ENCODE data around the gene PTP4A2.
A peak's percentile ranks its signal among the peaks of the same experiment; 100 is the strongest.

Gene PTP4A2

DNA sequence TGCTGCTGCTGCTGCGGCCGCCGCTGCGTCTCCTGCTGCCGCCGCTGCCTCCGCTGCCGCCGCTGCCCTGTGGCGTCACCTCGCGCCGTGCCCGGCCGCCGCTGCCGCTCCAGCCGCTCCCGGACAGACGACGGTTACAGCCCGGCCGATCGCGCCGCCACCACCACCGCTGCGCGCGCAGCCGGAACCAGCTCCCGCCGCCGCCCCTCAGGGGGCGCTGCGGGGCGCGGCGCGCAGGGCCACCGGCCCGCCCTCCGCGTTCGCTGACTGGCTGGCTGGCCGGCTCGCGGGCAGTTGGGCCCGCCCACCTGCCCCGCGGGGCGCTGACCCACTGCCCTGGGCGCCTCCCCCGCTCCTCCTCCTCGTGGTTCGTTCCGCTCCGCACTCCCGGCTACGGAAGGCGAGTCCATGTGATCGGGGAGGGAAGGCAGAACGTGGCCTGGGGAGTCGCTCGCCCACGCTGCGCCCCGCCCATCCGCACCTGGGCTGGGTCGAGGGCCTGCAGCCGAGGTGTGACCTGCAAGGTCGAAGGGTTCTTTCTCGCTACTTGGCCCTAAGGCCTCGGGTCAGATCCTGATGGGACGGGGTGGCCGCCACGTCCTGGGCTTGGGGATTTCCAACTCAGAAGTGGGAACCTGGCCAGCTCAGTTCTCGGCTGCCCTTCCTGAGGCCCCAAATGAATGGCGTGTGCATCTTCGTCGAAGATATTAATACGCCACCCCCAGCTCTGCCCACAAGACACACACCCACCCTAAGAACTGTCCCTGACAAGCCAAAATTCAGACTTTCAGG is at the start of gene PTP4A2:
Gene PTP4A2 (minus strand): TSS at position 185 of the 792 bp plus-strand sequence. CDS start 19,303 bp downstream, outside the sequence.
- ATAC-seq (replicated peaks; ENCODE audit: extremely low read depth, poor library complexity, severe bottlenecking) (peak; percentile 52), DNase-seq (ENCODE audit: low spot score in 2 of 2) (peak; percentile 67 to 68)
- Mint-ChIP-seq H3K27ac (ENCODE audit: low read depth) (peak within 1 kb of the TSS; percentile 89), H3K36me3 (ENCODE audit: insufficient read depth) (peaks cover 31% of the 10 kb centered on the region), H3K9me3 (no peaks in the 10 kb centered on the region), H3K4me3 (peak within 1 kb of the TSS; percentile 88), H3K27me3 (no peaks in the 10 kb centered on the region), H3K4me1 (peaks cover 63% of the 10 kb centered on the region)

DNA sequence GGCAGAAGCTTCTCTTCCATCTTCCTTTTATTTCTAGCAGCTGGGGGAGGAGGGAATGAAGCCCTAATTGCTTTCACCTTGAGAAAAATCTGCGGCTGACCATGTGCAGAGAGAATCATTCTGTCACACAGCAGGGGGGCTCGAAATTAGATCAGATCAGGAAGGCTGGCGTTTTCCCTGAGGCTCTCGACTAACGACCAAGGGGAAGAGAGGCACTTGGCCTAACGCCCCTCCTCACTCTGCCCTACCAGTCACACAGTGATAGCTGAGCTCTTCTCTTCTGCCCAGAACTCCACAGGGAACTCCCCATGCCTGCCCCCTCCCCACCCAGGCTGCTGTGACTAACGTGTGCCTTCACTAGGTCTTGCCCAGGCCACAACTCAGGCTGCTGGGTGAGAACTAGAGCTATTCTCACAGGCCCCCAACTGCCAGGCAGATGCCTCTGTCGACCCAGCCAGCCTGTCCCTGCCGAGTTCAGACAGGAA is 49.0 kb upstream of the PTP4A2 start:
- peaks cover 5% of the 10 kb centered on the region for H3K36me3 Mint-ChIP-seq (ENCODE audit: insufficient read depth)
- ATAC-seq (replicated peaks; ENCODE audit: extremely low read depth, poor library complexity, severe bottlenecking) (no peak), DNase-seq (ENCODE audit: low spot score in 2 of 2) (no peak)
- H3K9me3 Mint-ChIP-seq = no peaks in the 10 kb centered on the region
- H3K27me3 Mint-ChIP-seq = no peaks in the 10 kb centered on the region
- H3K27ac Mint-ChIP-seq (ENCODE audit: low read depth) = peak overlapping the region; percentile 46
- H3K4me3 Mint-ChIP-seq = no peak overlapping the region
- peaks cover 41% of the 10 kb centered on the region for H3K4me1 Mint-ChIP-seq

DNA sequence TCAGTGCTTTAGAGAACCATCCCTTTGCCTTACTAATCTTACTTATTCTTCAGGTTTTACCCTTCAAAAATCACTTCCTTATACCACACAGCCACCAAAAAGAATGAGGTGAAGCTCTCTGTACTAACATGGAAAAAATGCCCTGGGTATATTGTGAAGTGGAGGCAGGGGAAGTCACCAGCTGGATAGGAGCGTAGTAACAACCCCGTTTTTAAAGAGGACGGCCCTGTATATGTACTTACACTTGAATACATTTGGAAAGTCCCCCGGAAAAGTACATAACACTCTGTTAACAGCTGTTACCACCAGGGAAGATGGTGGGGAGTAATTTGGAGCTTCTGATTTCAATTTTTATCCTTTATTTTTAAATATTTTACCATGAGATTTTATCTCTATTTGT is 47.3 kb upstream of the PTP4A2 start:
- Mint-ChIP-seq H3K27me3 (no peaks in the 10 kb centered on the region), H3K36me3 (ENCODE audit: insufficient read depth) (peaks cover 7% of the 10 kb centered on the region), H3K27ac (ENCODE audit: low read depth) (peak overlapping the region; percentile 86), H3K9me3 (no peaks in the 10 kb centered on the region), H3K4me1 (peaks cover 51% of the 10 kb centered on the region), H3K4me3 (peak overlapping the region; percentile 8)
- peak; percentile 69 for ATAC-seq (replicated peaks; ENCODE audit: extremely low read depth, poor library complexity, severe bottlenecking)
- no peak for DNase-seq (ENCODE audit: low spot score in 2 of 2)

DNA sequence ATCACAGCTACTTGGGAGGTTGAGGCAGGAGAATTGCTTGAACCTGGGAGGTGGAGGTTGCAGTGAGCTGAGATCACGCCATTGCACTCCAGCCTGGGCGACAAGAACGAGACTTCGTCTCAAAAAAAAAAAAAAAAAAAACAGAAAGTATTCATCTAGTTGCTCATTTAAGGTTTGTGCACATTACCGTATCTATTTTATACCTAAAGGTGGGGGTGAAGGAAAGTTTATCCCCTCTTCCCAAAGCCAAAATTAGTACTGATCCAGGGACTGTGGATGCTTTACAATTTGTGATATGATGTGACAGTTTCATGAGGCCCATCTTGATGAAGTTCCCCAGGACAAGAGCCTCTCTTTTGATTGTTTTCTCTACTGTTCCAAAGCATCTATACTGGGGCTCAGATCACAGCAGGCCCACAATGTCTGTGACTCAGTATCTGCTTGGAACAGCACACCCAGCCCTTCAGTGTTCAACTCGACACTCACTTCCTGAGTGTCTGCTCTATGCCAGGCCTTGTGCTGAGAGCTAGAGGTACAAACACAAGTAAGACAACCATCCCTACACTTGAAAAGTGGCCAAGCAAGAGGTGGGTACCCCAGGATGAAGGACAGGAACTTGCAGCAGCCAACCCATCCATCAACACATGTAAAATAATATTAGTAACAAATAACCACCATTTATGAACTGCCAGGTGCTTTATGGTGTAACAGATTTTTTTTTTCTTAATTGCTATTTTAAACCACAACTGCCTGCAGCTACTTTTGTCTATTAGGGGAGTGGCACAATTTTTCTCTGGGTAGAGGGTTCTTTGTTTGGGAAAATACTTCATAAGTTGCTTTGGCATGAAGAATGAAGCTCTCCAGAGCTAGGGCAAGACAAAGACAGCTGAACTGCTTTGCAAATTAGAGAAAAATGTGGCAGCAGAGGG is 46.5 kb upstream of the PTP4A2 start:
- Mint-ChIP-seq H3K36me3 (ENCODE audit: insufficient read depth) (peaks cover 5% of the 10 kb centered on the region), H3K9me3 (no peaks in the 10 kb centered on the region), H3K27ac (ENCODE audit: low read depth) (peak overlapping the region; percentile 86), H3K4me1 (peaks cover 47% of the 10 kb centered on the region), H3K27me3 (no peaks in the 10 kb centered on the region), H3K4me3 (peak overlapping the region; percentile 31)
- peak; percentile 57 for ATAC-seq (replicated peaks; ENCODE audit: extremely low read depth, poor library complexity, severe bottlenecking)
- peak in 1 of 2 donors; percentile 13 for DNase-seq (ENCODE audit: low spot score in 2 of 2)

DNA sequence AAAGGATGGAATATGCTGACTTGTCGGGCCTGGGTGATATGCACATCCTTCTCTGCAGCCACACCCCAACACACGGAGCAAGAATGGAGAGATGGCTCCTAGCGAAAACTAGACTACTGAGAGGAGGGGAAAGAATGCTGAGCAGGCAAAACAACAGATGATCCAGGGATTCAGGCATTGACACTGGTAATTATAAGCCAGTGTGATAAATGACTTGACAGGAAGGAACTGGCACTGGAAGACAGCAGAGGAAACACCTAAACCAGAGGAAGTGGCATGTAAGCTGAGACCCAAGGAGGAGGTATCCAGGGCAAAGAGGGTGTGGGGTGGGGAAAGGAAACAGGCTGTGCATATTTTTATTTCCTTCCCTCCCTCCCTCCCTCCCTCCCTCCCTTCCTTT is 43.8 kb upstream of the PTP4A2 start:
- DNase-seq (ENCODE audit: low spot score in 2 of 2) (peak in 1 of 2 donors; percentile 47), ATAC-seq (replicated peaks; ENCODE audit: extremely low read depth, poor library complexity, severe bottlenecking) (peak; percentile 66)
- Mint-ChIP-seq H3K4me1 (peaks cover 45% of the 10 kb centered on the region), H3K36me3 (ENCODE audit: insufficient read depth) (peaks cover 4% of the 10 kb centered on the region), H3K27ac (ENCODE audit: low read depth) (peak overlapping the region; percentile 82), H3K9me3 (no peaks in the 10 kb centered on the region), H3K27me3 (no peaks in the 10 kb centered on the region), H3K4me3 (peak overlapping the region; percentile 55)

DNA sequence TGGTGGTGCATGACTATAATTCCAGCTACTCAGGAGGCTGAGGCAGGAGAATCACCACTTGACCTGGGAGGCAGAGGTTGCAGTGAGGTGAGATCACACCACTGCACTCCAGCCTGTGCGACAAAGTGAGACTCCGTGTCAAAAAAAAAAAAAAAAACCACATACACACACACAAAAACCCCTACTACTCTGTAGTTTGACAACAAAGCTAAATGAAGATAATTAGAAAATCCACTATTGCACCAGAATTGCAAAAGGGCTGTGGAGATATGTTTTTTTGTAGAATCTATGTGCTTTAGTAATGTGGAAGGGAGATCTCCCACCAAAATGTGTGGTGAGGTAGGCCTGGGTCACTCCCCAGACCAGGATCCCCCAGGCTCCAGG is 43.3 kb upstream of the PTP4A2 start:
- H3K4me3 Mint-ChIP-seq = peak overlapping the region; percentile 55
- peak; percentile 52 for ATAC-seq (replicated peaks; ENCODE audit: extremely low read depth, poor library complexity, severe bottlenecking)

DNA sequence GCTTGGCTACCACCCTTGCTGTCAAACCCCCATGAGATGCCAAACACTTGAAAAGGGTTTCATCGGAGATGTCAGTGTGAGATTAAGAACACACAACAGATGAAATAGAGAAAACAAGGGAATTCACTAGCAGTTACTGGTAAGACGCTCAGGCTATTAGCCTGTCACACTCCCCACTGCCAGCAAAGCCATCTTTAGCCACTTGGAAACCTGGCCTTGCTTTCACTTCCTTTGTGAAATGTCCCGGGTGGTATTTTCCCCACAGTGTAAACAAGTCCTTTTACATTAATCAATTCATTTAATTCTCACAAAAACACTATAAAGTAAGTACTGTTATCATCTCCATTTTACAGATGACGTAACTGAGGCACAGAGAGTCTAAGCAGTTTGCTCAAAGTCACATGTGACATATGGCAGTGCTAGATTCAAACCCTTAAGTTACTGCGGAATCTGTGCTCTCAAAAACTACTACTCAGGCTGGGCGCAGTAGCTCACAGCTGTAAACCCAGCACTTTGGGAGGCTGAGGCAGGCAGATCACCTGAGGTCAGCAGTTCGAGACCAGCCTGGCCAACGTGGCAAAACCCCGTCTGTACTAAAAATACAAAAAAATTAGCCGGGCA is 42.8 kb upstream of the PTP4A2 start:
- H3K9me3 Mint-ChIP-seq = no peaks in the 10 kb centered on the region
- H3K27ac Mint-ChIP-seq (ENCODE audit: low read depth) = peak overlapping the region; percentile 82
- DNase-seq (ENCODE audit: low spot score in 2 of 2) (no peak), ATAC-seq (replicated peaks; ENCODE audit: extremely low read depth, poor library complexity, severe bottlenecking) (no peak)
- H3K4me3 Mint-ChIP-seq = peak overlapping the region; percentile 55
- H3K27me3 Mint-ChIP-seq = no peaks in the 10 kb centered on the region
- H3K4me1 Mint-ChIP-seq = peaks cover 45% of the 10 kb centered on the region
- H3K36me3 Mint-ChIP-seq (ENCODE audit: insufficient read depth) = peaks cover 6% of the 10 kb centered on the region

More for the DNA sequence above, 43.3 kb upstream of the PTP4A2 start:
- no peak for DNase-seq (ENCODE audit: low spot score in 2 of 2)
- Mint-ChIP-seq H3K4me1 (peaks cover 45% of the 10 kb centered on the region), H3K27ac (ENCODE audit: low read depth) (peak overlapping the region; percentile 82), H3K9me3 (no peaks in the 10 kb centered on the region), H3K27me3 (no peaks in the 10 kb centered on the region), H3K36me3 (ENCODE audit: insufficient read depth) (peaks cover 5% of the 10 kb centered on the region)

DNA sequence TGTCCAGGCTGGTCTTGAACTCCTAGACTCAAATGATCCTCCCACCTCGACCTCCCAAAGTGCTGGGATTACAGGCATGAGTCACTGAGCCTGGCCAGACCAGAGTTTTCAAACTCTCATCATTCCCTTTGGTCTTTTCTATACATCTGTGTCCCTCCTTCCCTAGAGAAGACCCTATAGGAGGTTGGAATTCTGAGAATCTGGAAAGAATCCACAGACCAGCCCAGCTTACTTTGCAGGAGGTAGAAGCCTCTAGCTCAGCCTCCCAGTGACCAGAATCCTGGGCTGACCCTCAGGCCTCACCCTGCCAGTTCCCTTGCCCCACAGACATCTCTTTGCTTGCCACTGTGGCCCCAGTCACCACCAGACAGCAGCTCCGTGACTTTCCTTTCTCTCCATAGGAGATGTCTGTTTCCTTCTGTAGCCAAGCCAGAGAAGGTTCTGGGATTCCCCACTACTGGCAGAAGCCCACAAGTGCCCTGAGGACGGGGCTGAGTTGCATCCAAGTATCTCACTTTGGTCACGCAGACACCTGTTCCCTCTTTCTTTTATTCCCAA is 40.8 kb upstream of the PTP4A2 start:
- Mint-ChIP-seq H3K4me3 (no peak overlapping the region), H3K36me3 (ENCODE audit: insufficient read depth) (peaks cover 4% of the 10 kb centered on the region), H3K4me1 (peaks cover 32% of the 10 kb centered on the region), H3K27ac (ENCODE audit: low read depth) (no peak overlapping the region), H3K27me3 (no peaks in the 10 kb centered on the region), H3K9me3 (no peaks in the 10 kb centered on the region)
- no peak for ATAC-seq (replicated peaks; ENCODE audit: extremely low read depth, poor library complexity, severe bottlenecking)
- no peak for DNase-seq (ENCODE audit: low spot score in 2 of 2)

DNA sequence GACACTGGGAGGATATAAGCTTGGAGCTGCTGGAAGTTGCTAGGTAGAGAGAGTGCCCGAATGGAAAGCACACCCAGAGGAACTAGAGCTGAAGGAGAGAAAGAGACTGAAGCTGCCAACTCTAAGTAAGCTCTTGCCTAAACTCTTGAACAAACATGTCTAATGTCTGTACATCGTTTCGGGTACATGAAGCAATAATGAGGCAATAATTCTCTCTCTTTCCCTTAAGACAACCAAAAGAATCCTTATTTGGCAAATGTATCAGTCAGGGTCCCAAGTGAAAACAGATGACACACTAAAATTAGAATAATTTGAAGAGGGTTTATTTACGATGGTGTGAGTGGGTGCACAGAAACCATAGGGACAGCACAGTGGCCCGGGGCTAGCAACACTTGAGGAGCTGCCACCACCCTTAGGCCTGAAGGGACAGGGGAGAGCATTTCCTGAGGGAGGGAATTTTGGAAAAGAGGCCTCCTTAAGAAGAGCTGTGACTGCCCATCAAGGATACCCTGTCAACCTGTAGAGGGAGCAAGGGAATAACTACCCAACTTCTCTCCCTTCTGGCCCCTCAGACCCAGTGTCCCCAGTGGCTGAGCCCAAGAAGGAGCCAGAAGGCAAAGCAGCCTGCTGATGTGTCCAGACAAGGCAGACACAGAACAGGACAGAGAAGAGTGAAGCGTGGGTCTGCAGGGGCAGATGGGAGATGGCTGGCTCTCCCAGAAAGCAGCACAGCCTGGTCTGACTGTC is 39.4 kb upstream of the PTP4A2 start:
- ATAC-seq (replicated peaks; ENCODE audit: extremely low read depth, poor library complexity, severe bottlenecking) = no peak
- no peaks in the 10 kb centered on the region for H3K9me3 Mint-ChIP-seq
- H3K27ac Mint-ChIP-seq (ENCODE audit: low read depth) = peak overlapping the region; percentile 14
- H3K4me1 Mint-ChIP-seq = peaks cover 21% of the 10 kb centered on the region
- no peaks in the 10 kb centered on the region for H3K27me3 Mint-ChIP-seq
- DNase-seq (ENCODE audit: low spot score in 2 of 2) = no peak
- H3K4me3 Mint-ChIP-seq = no peak overlapping the region
- peaks cover 4% of the 10 kb centered on the region for H3K36me3 Mint-ChIP-seq (ENCODE audit: insufficient read depth)

DNA sequence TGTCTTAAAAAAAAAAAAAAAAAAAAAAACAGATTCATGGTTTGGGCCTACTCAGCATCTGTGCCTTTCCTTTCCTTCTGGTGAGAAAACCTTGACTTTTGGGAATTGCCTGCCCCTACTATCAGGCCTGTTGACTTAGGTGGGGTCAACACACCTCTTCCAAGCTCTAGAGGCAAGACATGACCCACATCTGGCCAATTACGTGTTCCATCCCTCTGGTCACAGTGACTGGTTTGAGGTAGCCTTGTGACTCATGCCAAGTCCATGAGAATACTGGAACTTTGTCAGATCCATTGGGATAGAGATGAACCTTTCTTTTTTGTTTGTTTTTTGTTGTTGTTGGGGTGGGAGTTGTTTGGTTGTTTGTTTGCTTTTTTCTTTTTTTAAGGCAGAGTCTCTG is 38.2 kb upstream of the PTP4A2 start:
- no peak for DNase-seq (ENCODE audit: low spot score in 2 of 2)
- Mint-ChIP-seq H3K9me3 (no peaks in the 10 kb centered on the region), H3K4me3 (no peak overlapping the region), H3K36me3 (ENCODE audit: insufficient read depth) (peaks cover 3% of the 10 kb centered on the region), H3K27ac (ENCODE audit: low read depth) (no peak overlapping the region), H3K27me3 (no peaks in the 10 kb centered on the region), H3K4me1 (peaks cover 9% of the 10 kb centered on the region)
- ATAC-seq (replicated peaks; ENCODE audit: extremely low read depth, poor library complexity, severe bottlenecking) = no peak

DNA sequence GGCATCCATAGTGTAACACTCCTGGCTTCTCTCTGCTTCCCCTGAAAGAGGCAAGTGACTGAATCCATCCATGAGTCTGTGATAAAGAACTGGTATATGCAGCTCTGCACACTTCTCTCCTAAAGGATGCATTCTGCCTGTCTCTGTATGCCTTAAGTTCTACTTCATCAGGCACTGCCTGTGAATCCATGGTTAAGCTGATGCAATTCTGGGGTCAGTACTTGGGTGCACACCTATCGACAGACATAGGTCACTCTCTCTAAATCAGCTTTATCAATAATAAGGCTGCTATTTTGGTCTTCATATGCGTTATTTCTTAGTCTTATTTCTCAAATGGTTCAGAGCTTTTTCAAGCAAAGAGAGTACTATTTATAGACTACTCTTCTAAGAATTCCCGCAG is 32.7 kb upstream of the PTP4A2 start:
- DNase-seq (ENCODE audit: low spot score in 2 of 2) (no peak), ATAC-seq (replicated peaks; ENCODE audit: extremely low read depth, poor library complexity, severe bottlenecking) (no peak)
- Mint-ChIP-seq H3K36me3 (ENCODE audit: insufficient read depth) (no peaks in the 10 kb centered on the region), H3K4me3 (no peak overlapping the region), H3K9me3 (no peaks in the 10 kb centered on the region), H3K27me3 (no peaks in the 10 kb centered on the region), H3K4me1 (no peaks in the 10 kb centered on the region), H3K27ac (ENCODE audit: low read depth) (no peak overlapping the region)
